DOHH2 (cell line): ENCODE results near the gene TEAD3.

Source experiments
- CTCF ChIP-seq: fragments of 200-600 bp; sonication (generic); IDR thresholded peaks from one replicate; pipeline ENCODE4 v1.5.1; 2014; ENCODE audit warnings: antibody characterized with exemption, mild to moderate bottlenecking, low read depth, low read length; ENCODE audit not compliant: poor library complexity, severe bottlenecking
- EZH2phosphoT487 ChIP-seq: fragments of 200-600 bp; sonication (generic); IDR thresholded peaks from 2 replicates; pipeline ENCODE4 v1.6.1; 2017; ENCODE audit warnings: borderline replicate concordance, mild to moderate bottlenecking, antibody characterized with exemption, low read length, moderate library complexity, mixed read lengths

GRCh38 chr6:35445691-35446090 is 51.2 kb downstream of the TEAD3 start:
- TF ChIP-seq CTCF: no peak
- no peak for TF ChIP-seq EZH2phosphoT487
